ENCODE measurements around the gene TNFRSF18. TPM values are rescaled to one million over a fixed set of nuclear protein-coding genes. Genes with fewer than 3 reads are reported as not detected.

Gene TNFRSF18
- total RNA-seq, 4 donors from 2014 or later = 0.29 to 0.66 TPM; not detected in 2

DNA sequence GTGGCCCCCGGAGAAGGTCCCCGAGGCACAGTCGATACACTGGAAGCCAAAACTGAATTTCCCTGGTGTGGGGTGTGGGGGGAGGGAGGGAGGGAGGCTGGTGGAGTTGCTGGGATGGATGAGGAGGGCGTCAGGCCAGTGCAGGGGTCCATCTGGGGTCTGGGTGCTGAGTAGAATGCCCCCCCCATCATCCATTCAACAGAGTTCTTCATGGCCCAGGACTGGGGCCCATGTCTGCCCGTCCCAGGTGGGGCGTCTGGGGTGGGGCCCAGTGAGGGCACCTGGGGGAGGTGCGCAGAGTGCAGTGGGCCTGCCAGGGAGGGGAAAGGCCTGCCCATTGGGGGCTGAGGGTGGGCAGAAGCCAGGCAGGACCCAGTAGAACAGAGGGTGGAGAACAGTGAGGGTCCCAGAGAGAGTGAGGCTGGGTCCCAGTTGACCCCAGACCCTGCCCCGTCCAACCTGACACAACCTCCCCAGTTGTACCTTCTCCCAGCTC lies 1.9 kb downstream of the TNFRSF18 start:
- Histone ChIP-seq H3K27me3 (peaks cover 0 to 90% (median 26%) of the 10 kb centered on the region in 4 donors), H3K36me3 (no peaks in the 10 kb centered on the region), H3K4me1 (peaks cover 9 to 53% (median 44%) of the 10 kb centered on the region in 4 donors), H3K4me3 (no peak overlapping the region), H3K27ac (replicated peaks in 1 of 4) (no peak overlapping the region), H3K9me3 (no peaks in the 10 kb centered on the region)
- 92% methylated on average over 8 of the region's 8 CpGs for WGBS
- TF ChIP-seq POLR2AphosphoS5 (IDR thresholded peaks at IDR 0.05) (no peak), EP300 (IDR thresholded peaks at IDR 0.05) (no peak), POLR2A (IDR thresholded peaks at IDR 0.05; ENCODE audit: low read depth) (no peak)
- TF ChIP-seq, protein P1, sequence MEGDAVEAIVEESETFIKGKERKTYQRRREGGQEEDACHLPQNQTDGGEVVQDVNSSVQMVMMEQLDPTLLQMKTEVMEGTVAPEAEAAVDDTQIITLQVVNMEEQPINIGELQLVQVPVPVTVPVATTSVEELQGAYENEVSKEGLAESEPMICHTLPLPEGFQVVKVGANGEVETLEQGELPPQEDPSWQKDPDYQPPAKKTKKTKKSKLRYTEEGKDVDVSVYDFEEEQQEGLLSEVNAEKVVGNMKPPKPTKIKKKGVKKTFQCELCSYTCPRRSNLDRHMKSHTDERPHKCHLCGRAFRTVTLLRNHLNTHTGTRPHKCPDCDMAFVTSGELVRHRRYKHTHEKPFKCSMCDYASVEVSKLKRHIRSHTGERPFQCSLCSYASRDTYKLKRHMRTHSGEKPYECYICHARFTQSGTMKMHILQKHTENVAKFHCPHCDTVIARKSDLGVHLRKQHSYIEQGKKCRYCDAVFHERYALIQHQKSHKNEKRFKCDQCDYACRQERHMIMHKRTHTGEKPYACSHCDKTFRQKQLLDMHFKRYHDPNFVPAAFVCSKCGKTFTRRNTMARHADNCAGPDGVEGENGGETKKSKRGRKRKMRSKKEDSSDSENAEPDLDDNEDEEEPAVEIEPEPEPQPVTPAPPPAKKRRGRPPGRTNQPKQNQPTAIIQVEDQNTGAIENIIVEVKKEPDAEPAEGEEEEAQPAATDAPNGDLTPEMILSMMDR (IDR thresholded peaks at IDR 0.05) = no peak
- intact Hi-C loops (cut with DNase I) = no loop called here
- no peak for DNase-seq (ENCODE audit: extremely low spot score)

GRCh38 chr1:1203561-1204424 lies 2.6 kb downstream of the TNFRSF18 start:
- TF ChIP-seq POLR2A (IDR thresholded peaks at IDR 0.05; ENCODE audit: low read depth) (no peak), POLR2AphosphoS5 (IDR thresholded peaks at IDR 0.05) (no peak), EP300 (IDR thresholded peaks at IDR 0.05) (no peak)
- TF ChIP-seq, protein P1 (IDR thresholded peaks at IDR 0.05) = no peak
- H3K9me3 ChIP-seq = no peaks in the 10 kb centered on the region
- no peak for DNase-seq (ENCODE audit: extremely low spot score)
- H3K27ac ChIP-seq (replicated peaks in 1 of 4) = no peak overlapping the region
- no peaks in the 10 kb centered on the region for H3K36me3 ChIP-seq
- peaks cover 0 to 92% (median 26%) of the 10 kb centered on the region in 4 donors for H3K27me3 ChIP-seq
- intact Hi-C loops (cut with DNase I) = no loop called here
- WGBS = 66% methylated on average over 10 of the region's 49 CpGs
- H3K4me1 ChIP-seq = peaks cover 9 to 50% (median 43%) of the 10 kb centered on the region in 4 donors
- H3K4me3 ChIP-seq = no peak overlapping the region

- Histone ChIP-seq H3K36me3 (no peaks in the 10 kb centered on the region), H3K4me1 (peaks cover 9 to 42% (median 35%) of the 10 kb centered on the region in 4 donors), H3K27me3 (peaks cover 0 to 92% (median 26%) of the 10 kb centered on the region in 4 donors), H3K4me3 (no peak overlapping the region), H3K27ac (replicated peaks in 1 of 4) (no peak overlapping the region), H3K9me3 (no peaks in the 10 kb centered on the region)
- intact Hi-C loops (cut with DNase I) = no loop called here
- WGBS = 83% methylated on average over 20 of the region's 27 CpGs
- TF ChIP-seq POLR2A (IDR thresholded peaks at IDR 0.05; ENCODE audit: low read depth) = no peak
- no peak for DNase-seq (ENCODE audit: extremely low spot score)
Measured at GRCh38 chr1:1202831-1203560, 3.4 kb downstream of the TNFRSF18 start.

- 4% methylated on average over 20 of the region's 109 CpGs for WGBS
- peak overlapping the region; percentile 51 to 67 (median 55) for H3K4me3 ChIP-seq
- no peaks in the 10 kb centered on the region for H3K36me3 ChIP-seq
- H3K27me3 ChIP-seq = peaks cover 0 to 78% (median 14%) of the 10 kb centered on the region in 4 donors
- intact Hi-C loops (cut with DNase I) = no loop called here
- TF ChIP-seq EP300 (IDR thresholded peaks at IDR 0.05) (no peak), POLR2AphosphoS5 (IDR thresholded peaks at IDR 0.05) (peak in 1 of 2 donors; percentile 14)
- H3K27ac ChIP-seq (replicated peaks in 1 of 4) = no peak overlapping the region
- H3K4me1 ChIP-seq = peaks cover 4 to 25% (median 20%) of the 10 kb centered on the region in 4 donors
- DNase-seq (ENCODE audit: extremely low spot score) = no peak
- no peaks in the 10 kb centered on the region for H3K9me3 ChIP-seq
Measured at GRCh38 chr1:1200876-1201810, 5.2 kb downstream of the TNFRSF18 start.

Data from esophagus muscularis mucosa (tissue), 4 donors.